GM11168 (cell line): ENCODE measurements around the gene TFDP2.
"Not testable (repeated sequence)": the region's sequence is repeated elsewhere in the genome, so short reads cannot be mapped to it uniquely, and the experiment has no call there.

Experiments
- in situ Hi-C: fragments of 300-500 bp; cut with MboI; formaldehyde crosslinking; loops from one replicate; pipeline ENCODE4 v1.12.0; 2022; ENCODE audit warnings: low sequenced_read_pairs; ENCODE audit not compliant: unreplicated experiment

The TFDP2 gene

GRCh38 chr3:141938011-141938500 is 211.3 kb downstream of the TFDP2 start:
- in situ Hi-C loops: no loop called here

- in situ Hi-C loops: no loop called here
Observed at GRCh38 chr3:141934354-141934753, 215.0 kb downstream of the TFDP2 start.

GRCh38 chr3:141933421-141934300 is 215.7 kb downstream of the TFDP2 start:
- in situ Hi-C loops: no loop called here

DNA sequence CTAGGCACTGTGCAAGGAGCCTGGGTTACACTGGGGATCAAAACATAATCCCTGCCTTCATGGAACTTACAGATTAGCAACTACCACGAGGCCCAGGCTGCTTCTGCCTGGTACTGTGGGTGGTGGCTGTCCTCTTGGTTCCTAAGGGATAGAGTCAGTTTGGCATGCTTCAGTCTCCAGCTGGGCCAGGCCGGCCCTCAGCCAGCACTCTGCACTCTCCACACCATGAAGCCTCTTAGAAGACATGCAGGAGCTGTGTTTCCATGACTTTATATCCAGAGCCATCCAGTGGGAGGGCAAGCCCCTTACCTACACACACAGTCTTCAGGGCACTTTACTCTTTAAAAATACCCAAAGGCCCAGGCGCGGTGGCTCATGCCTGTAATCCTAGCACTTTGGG is 218.5 kb downstream of the TFDP2 start:
- in situ Hi-C loops: no loop called here

- in situ Hi-C loops: no loop called here
Observed at GRCh38 chr3:141929341-141929995, 219.9 kb downstream of the TFDP2 start.

GRCh38 chr3:141928631-141929270 is 220.6 kb downstream of the TFDP2 start:
- in situ Hi-C loops: no loop called here

DNA sequence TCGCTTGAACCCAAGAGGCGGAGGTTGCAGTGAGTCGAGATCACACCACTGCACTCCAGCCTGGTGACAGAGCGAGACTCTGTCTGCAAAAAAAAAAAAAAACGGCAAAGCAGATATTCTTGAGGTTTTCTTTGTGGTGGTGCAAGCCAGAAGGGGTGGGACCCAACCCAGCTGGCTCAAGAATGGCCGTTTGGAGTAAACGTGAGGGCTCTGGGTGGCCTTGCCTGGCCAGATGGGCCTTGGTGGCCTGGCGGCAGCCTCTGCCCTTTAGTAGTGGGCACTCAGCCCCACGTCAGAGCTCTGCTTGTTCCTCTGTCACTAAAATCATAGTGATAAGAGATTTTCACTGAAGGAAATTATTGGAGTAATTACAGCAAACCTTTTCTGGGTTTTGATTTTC is 222.4 kb downstream of the TFDP2 start:
- in situ Hi-C loops: no loop called here

DNA sequence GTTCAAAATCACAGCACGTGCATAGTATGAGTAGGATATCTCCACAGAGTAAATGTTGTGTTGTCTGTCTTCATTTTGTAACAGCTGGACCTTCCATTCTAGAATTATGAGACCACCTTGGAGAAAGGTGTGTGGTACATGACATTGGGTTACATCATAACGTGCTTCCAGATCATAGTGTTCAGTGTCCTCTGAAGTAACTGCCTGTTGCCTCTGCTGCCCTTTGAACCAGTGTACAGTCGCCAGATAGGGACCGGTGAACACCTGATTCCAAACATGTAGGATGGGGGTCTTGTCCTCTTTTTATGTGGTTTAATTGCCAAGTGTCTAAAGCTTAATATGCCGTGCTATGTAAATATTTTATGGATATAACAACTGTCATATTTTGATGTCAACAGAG is 223.7 kb downstream of the TFDP2 start:
- in situ Hi-C loops: not testable (repeated sequence)

DNA sequence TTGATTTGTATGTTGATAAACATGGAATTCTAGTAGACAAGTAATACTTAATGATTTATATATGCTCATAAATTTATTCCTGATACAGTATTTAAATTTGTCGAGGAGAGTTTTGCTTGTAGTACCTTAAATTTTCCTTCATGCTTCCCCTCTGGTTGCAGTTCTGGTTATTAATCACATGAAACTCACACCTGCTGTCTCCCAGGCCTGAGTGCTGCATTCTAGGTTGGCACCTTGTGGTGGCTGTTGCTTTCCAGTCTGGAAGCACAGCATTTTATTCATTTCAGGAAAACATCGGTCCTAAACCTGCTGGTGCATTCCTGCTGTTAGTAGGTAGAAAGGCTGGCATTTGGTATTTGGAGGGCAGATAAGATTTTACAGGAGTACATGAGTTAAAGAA is 228.0 kb downstream of the TFDP2 start:
- in situ Hi-C loops: no loop called here

DNA sequence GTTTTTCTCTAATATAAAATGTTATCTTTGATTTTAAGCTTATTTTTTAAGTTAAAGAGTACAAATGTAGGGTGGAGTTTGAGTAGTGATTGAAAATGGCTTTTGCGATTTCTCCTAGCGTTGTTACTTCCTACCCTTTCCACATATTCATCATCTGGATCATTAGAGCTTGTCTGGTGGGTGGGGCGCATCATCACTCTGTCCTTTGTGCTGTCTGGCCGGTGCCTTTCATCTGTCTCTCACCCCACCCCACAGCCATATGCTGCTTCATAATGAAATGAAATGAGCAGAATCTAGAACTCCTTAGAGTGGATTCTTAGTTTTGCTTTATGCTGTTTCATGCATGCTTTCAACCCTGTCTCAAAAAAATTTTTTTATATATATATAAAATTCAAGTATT is 228.6 kb downstream of the TFDP2 start:
- in situ Hi-C loops: no loop called here

DNA sequence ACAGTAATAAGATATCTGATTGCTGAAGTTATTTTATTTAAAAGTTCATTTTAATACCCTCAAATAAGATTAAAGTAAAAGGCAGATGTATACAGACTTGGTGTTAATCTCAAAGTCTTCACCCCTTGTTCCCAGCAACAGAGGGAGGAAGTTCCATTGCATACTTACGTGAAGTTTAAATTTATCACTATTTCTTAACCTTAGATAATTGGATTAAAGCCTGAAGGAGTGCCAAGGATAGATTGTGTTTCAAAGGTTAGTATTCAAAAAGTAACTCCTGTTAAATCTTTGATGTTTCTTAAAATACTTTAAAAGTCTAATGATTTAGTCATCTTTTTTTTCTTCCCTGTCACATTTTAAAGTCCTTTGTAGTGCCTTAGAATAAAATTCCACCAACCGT is 233.6 kb downstream of the TFDP2 start:
- in situ Hi-C loops: no loop called here

DNA sequence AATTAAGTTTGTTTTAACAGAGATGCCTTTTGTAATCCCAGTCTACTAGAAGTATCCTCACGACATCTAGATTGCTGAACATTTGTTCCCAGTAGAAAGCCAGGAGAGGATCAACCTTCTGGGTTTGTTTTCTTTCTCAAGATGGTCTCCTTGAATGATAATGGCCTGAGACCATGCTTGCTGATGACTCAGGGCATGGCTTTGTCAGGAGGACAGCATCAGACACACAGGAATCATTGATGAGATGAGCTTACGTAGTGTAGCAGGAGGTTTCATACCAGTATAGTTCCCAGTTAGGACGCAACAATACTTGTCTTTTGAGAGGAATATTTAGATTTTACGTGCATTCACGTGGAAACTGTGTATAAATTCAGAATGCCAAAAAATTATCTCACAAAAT is 234.3 kb downstream of the TFDP2 start:
- in situ Hi-C loops: no loop called here

- in situ Hi-C loops: no loop called here
Observed at GRCh38 chr3:141914311-141914710, 235.0 kb downstream of the TFDP2 start.

GRCh38 chr3:141913150-141913811 is 236.1 kb downstream of the TFDP2 start:
- in situ Hi-C loops: no loop called here

GRCh38 chr3:141909986-141910385 is 239.4 kb downstream of the TFDP2 start:
- in situ Hi-C loops: not testable (repeated sequence)

GRCh38 chr3:141909408-141909807 is 239.9 kb downstream of the TFDP2 start:
- in situ Hi-C loops: no loop called here

DNA sequence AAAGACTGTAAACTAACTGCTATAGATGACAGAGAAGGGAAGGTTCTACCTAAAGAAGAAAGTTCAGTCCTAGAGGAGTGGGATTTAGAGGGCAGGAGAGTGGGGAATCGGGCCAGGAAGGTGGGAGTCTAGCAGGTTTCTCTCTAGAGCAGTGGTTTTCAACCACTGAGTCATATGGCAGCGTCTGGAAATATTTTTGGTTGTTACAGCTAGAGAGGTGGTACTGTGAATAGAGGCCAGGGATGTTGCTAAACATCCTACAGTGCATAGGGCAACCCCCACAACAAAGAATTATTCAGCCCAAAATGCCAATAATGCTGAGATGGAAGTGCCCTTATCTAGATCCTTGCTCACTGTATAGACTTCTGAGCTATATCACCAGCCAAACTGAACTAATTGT is 244.2 kb downstream of the TFDP2 start:
- in situ Hi-C loops: no loop called here

DNA sequence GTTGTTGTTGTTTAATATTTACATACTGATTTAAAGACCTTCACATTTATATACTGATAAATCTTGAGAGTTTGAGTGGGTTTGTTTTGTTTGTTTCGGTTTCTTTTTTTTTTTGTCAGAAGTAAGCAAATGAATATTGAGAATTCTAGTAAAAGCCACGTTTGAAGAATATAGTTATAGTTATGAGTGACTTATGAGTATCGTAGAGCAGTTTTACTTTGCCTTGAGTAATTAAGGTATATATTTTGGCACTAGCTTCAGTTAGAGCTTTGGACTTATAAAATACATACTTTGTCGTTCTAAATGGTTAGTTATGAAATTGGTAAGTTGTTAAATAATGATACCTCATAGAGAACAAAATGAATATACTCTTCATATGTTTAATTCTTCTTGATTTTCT is 245.1 kb downstream of the TFDP2 start:
- in situ Hi-C loops: no loop called here

GRCh38 chr3:141901914-141902313 is 247.4 kb downstream of the TFDP2 start:
- in situ Hi-C loops: no loop called here

GRCh38 chr3:141900343-141900742 is 249.0 kb downstream of the TFDP2 start:
- in situ Hi-C loops: no loop called here

DNA sequence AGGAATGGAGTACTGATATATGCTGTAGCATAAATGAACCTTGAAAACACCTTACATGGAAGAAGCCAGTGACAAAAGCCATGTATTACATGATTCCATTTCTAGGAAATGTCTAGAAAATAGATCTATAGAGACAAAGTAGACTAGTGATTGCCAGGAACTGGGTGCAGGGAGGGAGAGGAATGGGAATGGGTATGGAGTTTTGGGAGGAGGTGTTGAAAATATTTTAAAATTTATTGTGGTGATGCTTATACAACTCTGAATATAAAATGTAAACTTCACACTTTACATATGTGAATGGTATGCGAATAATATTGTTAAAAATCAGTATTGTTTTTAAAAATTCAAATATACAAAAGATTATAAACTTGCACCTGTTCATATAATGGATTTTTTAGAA is 250.4 kb downstream of the TFDP2 start:
- in situ Hi-C loops: no loop called here
